CD4-positive, CD25-positive, alpha-beta regulatory T cell (primary cell): Measurements from ENCODE around the gene NARS2. TPM values are rescaled to one million over a fixed set of nuclear protein-coding genes. Genes with fewer than 3 reads are reported as not detected.

Experiments used
- ATAC-seq, 2 donors: fragments of 150-1000 bp; cut with Tn5 transposase; one replicate each; pipeline ENCODE4 v1.10.0; 2021; ENCODE audit warnings: low read depth in 2 of 2, moderate number of reproducible peaks in 2 of 2, moderate library complexity in 1 of 2
- DNase-seq, 3 donors: peaks; one replicate each; pipeline versions ENCODE4 v3.0.0 to v3.0.0-alpha.2; 2012 to 2022; ENCODE audit warnings: mixed read lengths in 1 of 3
- H3K27ac ChIP-seq: one replicate; pipeline ENCODE4 v1.7.0; 2013; ENCODE audit warnings: mild to moderate bottlenecking, low read length; ENCODE audit not compliant: insufficient read depth, poor library complexity, severe bottlenecking
- H3K27me3 ChIP-seq: one replicate; pipeline ENCODE4 v1.7.0; 2013; ENCODE audit warnings: low read length; ENCODE audit not compliant: control insufficient read depth, insufficient read depth
- H3K36me3 ChIP-seq: one replicate; pipeline ENCODE4 v1.7.0; 2013; ENCODE audit warnings: mild to moderate bottlenecking, low read length, moderate library complexity; ENCODE audit not compliant: control insufficient read depth, insufficient read depth
- H3K4me1 ChIP-seq: 2 replicates; pipeline ENCODE4 v1.7.0; 2013; ENCODE audit warnings: mild to moderate bottlenecking, low read length; ENCODE audit not compliant: insufficient read depth, control insufficient read depth, poor library complexity, severe bottlenecking
- H3K4me3 ChIP-seq: one replicate; pipeline ENCODE4 v1.7.0; 2013; ENCODE audit warnings: low read depth, mild to moderate bottlenecking, low read length, moderate library complexity
- H3K9me3 ChIP-seq, 2 experiments: 1 replicate in 1 of 2; 2 replicates in 1 of 2; pipeline ENCODE4 v1.7.0; 2013; ENCODE audit warnings: low read length in 2 of 2, mild to moderate bottlenecking in 1 of 2, moderate library complexity in 1 of 2; ENCODE audit not compliant: control insufficient read depth in 2 of 2
- H3K27ac Mint-ChIP-seq, 3 donors: one replicate each; pipeline ENCODE4 v1.8.0; 2020 to 2022; ENCODE audit warnings: mild to moderate bottlenecking in 3 of 3, mixed read lengths in 3 of 3, moderate library complexity in 2 of 3
- H3K27me3 Mint-ChIP-seq: one replicate; pipeline ENCODE4 v1.8.0; 2022; ENCODE audit warnings: mild to moderate bottlenecking, mixed read lengths
- H3K36me3 Mint-ChIP-seq: one replicate; pipeline ENCODE4 v1.8.0; 2020; ENCODE audit warnings: mixed read lengths
- H3K4me1 Mint-ChIP-seq, 4 donors: one replicate each; pipeline ENCODE4 v1.8.0; 2020 to 2022; ENCODE audit warnings: mixed read lengths in 4 of 4, mild to moderate bottlenecking in 1 of 4
- H3K4me3 Mint-ChIP-seq, 4 donors: one replicate each; pipeline ENCODE4 v1.8.0; 2020 to 2022; ENCODE audit warnings: mild to moderate bottlenecking in 4 of 4, mixed read lengths in 4 of 4, moderate library complexity in 3 of 4
- H3K9me3 Mint-ChIP-seq, 7 donors: one replicate each; pipeline ENCODE4 v1.8.0; 2020 to 2022; ENCODE audit warnings: mixed read lengths in 7 of 7, mild to moderate bottlenecking in 3 of 7, moderate library complexity in 2 of 7
- polyA plus RNA-seq, 4 donors: library from polyadenylated mRNA; unstranded; fragments of 300-500 nt; fragmentation: Illumina TruSeq; gene quantifications; one replicate each; pipeline ENCODE4 v1.2.3, GENCODE V29; 2021
- total RNA-seq: library from RNA; stranded (reverse); gene quantifications from one replicate; pipeline ENCODE4 v1.2.3, GENCODE V29; 2022

Gene NARS2
- total and polyA plus RNA-seq, 5 donors from 2014 or later = 9.3 to 22.9 (median 11.1) TPM

DNA sequence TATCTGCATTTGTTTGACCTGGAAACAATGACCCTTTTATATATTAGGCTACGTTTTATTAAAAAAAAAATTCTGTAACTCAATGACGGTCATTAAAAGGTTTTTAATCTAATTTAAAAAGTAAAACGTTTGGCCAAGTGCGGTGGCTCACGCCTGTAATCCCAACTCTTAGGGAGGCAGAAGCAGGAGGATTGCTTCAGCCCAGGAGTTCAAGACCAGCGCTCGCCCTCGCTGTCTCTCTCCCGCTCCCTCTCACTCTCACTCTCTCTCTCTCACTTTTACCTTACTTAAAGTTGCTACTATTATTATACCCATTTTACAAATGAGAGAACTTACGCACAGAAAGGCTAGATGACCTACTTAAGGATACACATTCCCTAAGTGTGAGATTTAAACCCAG lies 814 bp upstream of the NARS2 start:
- H3K9me3 ChIP-seq = no peaks in the 10 kb centered on the region
- no peak for DNase-seq
- Mint-ChIP-seq H3K4me3 (peak overlapping the region; percentile 93 to 98 (median 96)), H3K36me3 (peaks cover 11% of the 10 kb centered on the region), H3K27me3 (peaks cover 19% of the 10 kb centered on the region), H3K9me3 (no peaks in the 10 kb centered on the region), H3K27ac (peak overlapping the region; percentile 28 to 98 (median 87)), H3K4me1 (peaks cover 10 to 36% (median 29%) of the 10 kb centered on the region in 4 donors)
- no peaks in the 10 kb centered on the region for H3K27me3 ChIP-seq
- peak overlapping the region; percentile 85 for H3K27ac ChIP-seq
- no peak for ATAC-seq
- H3K36me3 ChIP-seq = peaks cover 1% of the 10 kb centered on the region
- H3K4me3 ChIP-seq = peak overlapping the region; percentile 98
- peaks cover 17% of the 10 kb centered on the region for H3K4me1 ChIP-seq

DNA sequence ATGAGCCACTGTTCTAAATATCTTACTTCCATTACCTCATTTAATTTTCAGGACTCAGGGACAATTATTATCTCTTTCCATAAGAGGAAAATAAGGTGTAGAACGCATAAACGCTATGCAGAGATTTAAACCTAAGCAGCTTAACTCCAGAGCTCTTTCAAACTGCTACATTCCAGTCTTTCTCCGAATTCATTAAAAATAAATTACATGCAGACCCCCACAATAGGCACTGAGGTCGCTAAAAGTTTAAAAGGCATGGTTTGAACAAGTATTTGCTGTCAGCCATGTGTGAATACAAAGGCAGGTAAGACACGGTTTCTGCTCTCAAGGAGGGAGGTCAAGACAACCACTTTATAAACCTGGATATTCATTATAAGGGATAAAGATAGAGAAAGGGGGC lies 983 bp downstream of the NARS2 start:
- peak overlapping the region; percentile 98 for H3K4me3 ChIP-seq
- H3K27me3 ChIP-seq = no peaks in the 10 kb centered on the region
- peaks cover 17% of the 10 kb centered on the region for H3K4me1 ChIP-seq
- Mint-ChIP-seq H3K27ac (peak overlapping the region in 2 of 3 donors; percentile 98 to 99), H3K27me3 (peaks cover 15% of the 10 kb centered on the region), H3K36me3 (peaks cover 15% of the 10 kb centered on the region), H3K9me3 (no peaks in the 10 kb centered on the region), H3K4me3 (peak overlapping the region; percentile 93 to 98 (median 96)), H3K4me1 (peaks cover 10 to 38% (median 29%) of the 10 kb centered on the region in 4 donors)
- H3K9me3 ChIP-seq = no peaks in the 10 kb centered on the region
- DNase-seq = no peak
- peaks cover 12% of the 10 kb centered on the region for H3K36me3 ChIP-seq
- ATAC-seq = no peak
- H3K27ac ChIP-seq = peak overlapping the region; percentile 85

DNA sequence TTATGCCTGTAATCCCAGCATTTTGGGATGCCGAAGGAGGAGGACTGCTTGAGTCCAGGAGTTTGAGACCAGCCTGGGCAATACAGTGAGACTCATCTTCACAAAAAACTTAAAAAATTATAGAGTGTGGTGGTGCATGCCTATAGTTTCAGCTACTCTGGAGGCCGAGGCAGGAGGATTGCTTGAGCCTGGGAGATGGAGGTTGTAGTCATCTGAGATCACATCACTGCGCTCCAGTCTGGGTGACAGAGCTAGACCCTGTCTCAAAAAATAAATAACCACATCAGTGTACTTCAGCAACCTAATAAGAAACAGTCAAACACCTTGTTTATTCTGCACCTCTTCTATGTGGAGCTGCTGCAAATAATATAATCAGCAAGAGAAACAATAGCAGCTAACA lies 1.4 kb downstream of the NARS2 start:
- H3K27ac Mint-ChIP-seq = peak overlapping the region in 2 of 3 donors; percentile 48 to 98
- peak overlapping the region; percentile 93 to 98 (median 96) for H3K4me3 Mint-ChIP-seq
- H3K4me1 Mint-ChIP-seq = peaks cover 10 to 38% (median 29%) of the 10 kb centered on the region in 4 donors
- H3K9me3 ChIP-seq = no peaks in the 10 kb centered on the region
- H3K27ac ChIP-seq = no peak overlapping the region
- no peak for ATAC-seq
- H3K9me3 Mint-ChIP-seq = no peaks in the 10 kb centered on the region
- no peaks in the 10 kb centered on the region for H3K27me3 ChIP-seq
- H3K36me3 ChIP-seq = peaks cover 12% of the 10 kb centered on the region
- peaks cover 13% of the 10 kb centered on the region for H3K27me3 Mint-ChIP-seq
- DNase-seq = no peak
- peaks cover 17% of the 10 kb centered on the region for H3K4me1 ChIP-seq
- H3K36me3 Mint-ChIP-seq = peaks cover 15% of the 10 kb centered on the region
- H3K4me3 ChIP-seq = peak overlapping the region; percentile 98

DNA sequence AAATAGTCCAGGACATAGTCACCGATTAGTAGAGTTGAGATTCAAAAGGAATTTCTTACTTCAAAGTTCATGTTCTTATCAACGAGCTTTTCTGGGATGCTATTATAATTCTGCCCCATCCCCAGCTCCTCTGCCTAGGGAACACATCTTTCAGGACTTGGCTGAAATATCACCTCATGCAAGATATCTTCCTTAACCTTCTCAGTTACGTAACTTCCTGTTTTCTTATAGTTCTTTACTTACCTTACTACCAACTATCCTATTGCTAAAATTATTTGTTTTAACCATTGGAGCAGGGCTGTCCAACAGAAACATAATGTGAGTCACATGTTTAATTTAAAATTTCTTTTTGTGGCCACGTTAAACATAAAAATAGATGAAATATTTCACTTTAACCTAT lies 2.3 kb downstream of the NARS2 start:
- Histone ChIP-seq H3K9me3 (no peaks in the 10 kb centered on the region), H3K27me3 (no peaks in the 10 kb centered on the region), H3K36me3 (peaks cover 17% of the 10 kb centered on the region), H3K4me3 (peak overlapping the region; percentile 35), H3K27ac (no peak overlapping the region), H3K4me1 (peaks cover 17% of the 10 kb centered on the region)
- no peak for DNase-seq
- no peak overlapping the region for H3K27ac Mint-ChIP-seq
- no peak for ATAC-seq
- peak overlapping the region; percentile 2 to 98 (median 64) for H3K4me3 Mint-ChIP-seq
- peaks cover 10 to 38% (median 29%) of the 10 kb centered on the region in 4 donors for H3K4me1 Mint-ChIP-seq
- H3K27me3 Mint-ChIP-seq = peaks cover 4% of the 10 kb centered on the region
- H3K36me3 Mint-ChIP-seq = peaks cover 15% of the 10 kb centered on the region
- no peaks in the 10 kb centered on the region for H3K9me3 Mint-ChIP-seq

DNA sequence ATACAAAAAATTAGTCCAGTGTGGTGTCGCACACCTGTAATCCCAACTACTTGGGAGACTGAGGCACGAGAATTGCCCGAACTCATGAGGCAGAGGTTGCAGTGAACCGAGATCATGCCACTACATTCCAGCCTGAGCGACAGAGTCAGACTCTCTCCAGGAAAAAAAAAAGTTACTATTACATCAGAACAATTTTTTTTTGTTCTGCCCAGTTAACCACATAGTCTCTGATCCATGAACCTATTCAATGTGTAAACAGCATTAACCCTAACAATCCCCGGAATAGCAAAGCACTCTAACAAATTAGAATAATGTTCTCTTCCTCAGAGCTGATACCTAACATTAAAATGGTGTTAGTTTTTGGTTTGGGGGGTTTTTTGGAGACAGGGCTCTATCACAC lies 4.6 kb downstream of the NARS2 start:
- H3K27ac ChIP-seq = no peak overlapping the region
- no peaks in the 10 kb centered on the region for H3K27me3 ChIP-seq
- Mint-ChIP-seq H3K9me3 (no peaks in the 10 kb centered on the region), H3K4me1 (peaks cover 13 to 32% (median 28%) of the 10 kb centered on the region in 4 donors), H3K4me3 (no peak overlapping the region), H3K27me3 (no peaks in the 10 kb centered on the region), H3K36me3 (peaks cover 24% of the 10 kb centered on the region), H3K27ac (peak overlapping the region in 1 of 3 donors; percentile 34)
- no peaks in the 10 kb centered on the region for H3K9me3 ChIP-seq
- H3K4me3 ChIP-seq = no peak overlapping the region
- H3K4me1 ChIP-seq = peaks cover 10% of the 10 kb centered on the region
- peaks cover 33% of the 10 kb centered on the region for H3K36me3 ChIP-seq
- ATAC-seq (no peak), DNase-seq (no peak)

DNA sequence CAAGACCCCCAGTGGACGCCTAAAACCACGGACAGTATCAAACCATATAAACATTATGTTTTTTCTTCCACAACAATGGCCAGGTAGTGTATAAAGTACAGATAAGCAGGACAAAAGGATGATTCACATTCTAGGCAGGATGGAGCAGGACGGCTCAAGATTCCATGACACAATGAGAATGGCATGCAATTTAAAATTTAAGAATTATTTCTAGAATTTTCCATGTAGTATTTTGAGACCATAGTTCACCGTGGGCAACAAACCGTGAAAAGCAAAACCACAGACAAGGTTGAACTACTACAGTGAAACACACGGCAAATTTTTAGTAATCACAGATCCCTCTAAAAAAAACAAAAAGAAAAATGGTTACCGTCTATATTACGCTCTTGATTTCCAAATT lies 7.5 kb downstream of the NARS2 start:
- Histone ChIP-seq H3K36me3 (peaks cover 37% of the 10 kb centered on the region), H3K27ac (no peak overlapping the region), H3K4me3 (no peak overlapping the region), H3K9me3 (no peaks in the 10 kb centered on the region), H3K27me3 (no peaks in the 10 kb centered on the region), H3K4me1 (no peaks in the 10 kb centered on the region)
- H3K9me3 Mint-ChIP-seq = no peaks in the 10 kb centered on the region
- no peak for ATAC-seq
- H3K4me3 Mint-ChIP-seq = no peak overlapping the region
- peaks cover 21% of the 10 kb centered on the region for H3K36me3 Mint-ChIP-seq
- H3K4me1 Mint-ChIP-seq = peaks cover 18 to 25% (median 24%) of the 10 kb centered on the region in 4 donors
- no peaks in the 10 kb centered on the region for H3K27me3 Mint-ChIP-seq
- H3K27ac Mint-ChIP-seq = no peak overlapping the region
- DNase-seq = no peak

DNA sequence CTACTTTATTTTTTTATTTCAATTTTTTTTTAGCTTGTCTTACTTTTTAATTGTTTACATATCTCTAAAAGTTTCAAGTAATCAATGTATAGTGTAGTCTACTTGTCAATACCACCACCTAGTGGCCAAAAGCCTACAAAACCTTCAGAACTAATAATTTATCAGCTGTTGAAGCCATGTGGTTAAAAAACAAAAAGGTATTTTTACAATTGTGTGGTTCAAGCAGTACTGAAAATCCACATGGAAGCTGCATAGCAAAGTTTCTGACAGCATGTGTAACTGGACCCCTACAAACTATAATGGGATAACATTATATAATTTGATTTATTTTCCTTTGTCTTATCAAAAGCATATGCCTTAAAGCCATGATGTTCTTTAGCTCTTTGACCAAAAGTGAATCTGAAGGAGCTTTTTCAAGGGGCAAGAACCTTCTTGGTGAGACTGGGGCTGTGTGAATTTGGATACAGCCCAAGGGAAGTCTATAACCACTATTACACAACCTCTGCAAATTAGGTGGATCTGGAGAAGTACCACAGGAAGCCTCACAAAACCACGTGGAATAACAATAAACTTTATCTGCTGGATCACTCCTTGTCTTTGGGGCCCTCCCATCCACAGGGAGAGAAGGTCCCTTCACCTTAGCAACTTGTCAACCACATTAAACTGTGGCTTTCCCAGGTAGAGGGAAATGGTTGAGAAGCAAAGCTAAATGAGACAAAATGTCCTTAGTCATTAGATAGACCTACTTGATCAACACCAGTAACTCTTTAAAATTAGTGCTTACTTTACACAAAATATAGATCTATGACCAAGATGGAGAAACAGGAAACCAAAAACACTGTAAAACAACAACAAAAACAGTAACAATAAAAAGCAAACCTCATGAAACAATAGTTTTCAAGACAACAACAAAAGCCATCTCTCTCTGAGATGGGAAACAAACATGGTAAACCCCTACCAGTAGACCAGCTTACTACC lies 9.9 kb downstream of the NARS2 start:
- Histone ChIP-seq H3K36me3 (peaks cover 34% of the 10 kb centered on the region), H3K4me1 (peaks cover 14% of the 10 kb centered on the region), H3K4me3 (no peak overlapping the region), H3K27me3 (no peaks in the 10 kb centered on the region), H3K27ac (no peak overlapping the region), H3K9me3 (no peaks in the 10 kb centered on the region)
- Mint-ChIP-seq H3K27me3 (no peaks in the 10 kb centered on the region), H3K36me3 (peaks cover 12% of the 10 kb centered on the region), H3K4me3 (peak overlapping the region in 1 of 4 donors; percentile 38), H3K27ac (peak overlapping the region in 2 of 3 donors; percentile 22 to 81), H3K4me1 (peaks cover 20 to 41% (median 32%) of the 10 kb centered on the region in 4 donors), H3K9me3 (no peaks in the 10 kb centered on the region)
- DNase-seq (peak; percentile 34 to 84 (median 70)), ATAC-seq (peak; percentile 50 to 71)
